Fibroblast of the aortic adventitia (primary cell): Measurements from ENCODE around the gene GOT1. TPM values are rescaled to one million over a fixed set of nuclear protein-coding genes. Genes with fewer than 3 reads are reported as not detected.

Experiments used
- DNase-seq: peaks from one replicate; pipeline ENCODE4 v3.0.0-alpha.2; 2010; ENCODE audit warnings: low read depth
- H3K4me3 ChIP-seq: 2 replicates; pipeline ENCODE4 v1.5.1; 2011; ENCODE audit warnings: low read depth, mild to moderate bottlenecking, control low read depth, low read length, moderate library complexity
- total RNA-seq: library from RNA; depleted of rRNA; stranded (reverse); fragments of >200 nt; gene quantifications from 2 replicates; pipeline ENCODE4 v1.2.3, GENCODE V29; 2012; ENCODE audit warnings: low replicate concordance
- TF ChIP-seq, protein P1 (sequence below): IDR thresholded peaks from 2 replicates; pipeline ENCODE4 v1.5.1; 2011; ENCODE audit warnings: mild to moderate bottlenecking, low read length, control low read depth, inconsistent platforms; ENCODE audit not compliant: insufficient read depth

Gene GOT1
- total RNA-seq, 1 donor = 33.7 TPM

- DNase-seq = no peak
- TF ChIP-seq, protein P1, sequence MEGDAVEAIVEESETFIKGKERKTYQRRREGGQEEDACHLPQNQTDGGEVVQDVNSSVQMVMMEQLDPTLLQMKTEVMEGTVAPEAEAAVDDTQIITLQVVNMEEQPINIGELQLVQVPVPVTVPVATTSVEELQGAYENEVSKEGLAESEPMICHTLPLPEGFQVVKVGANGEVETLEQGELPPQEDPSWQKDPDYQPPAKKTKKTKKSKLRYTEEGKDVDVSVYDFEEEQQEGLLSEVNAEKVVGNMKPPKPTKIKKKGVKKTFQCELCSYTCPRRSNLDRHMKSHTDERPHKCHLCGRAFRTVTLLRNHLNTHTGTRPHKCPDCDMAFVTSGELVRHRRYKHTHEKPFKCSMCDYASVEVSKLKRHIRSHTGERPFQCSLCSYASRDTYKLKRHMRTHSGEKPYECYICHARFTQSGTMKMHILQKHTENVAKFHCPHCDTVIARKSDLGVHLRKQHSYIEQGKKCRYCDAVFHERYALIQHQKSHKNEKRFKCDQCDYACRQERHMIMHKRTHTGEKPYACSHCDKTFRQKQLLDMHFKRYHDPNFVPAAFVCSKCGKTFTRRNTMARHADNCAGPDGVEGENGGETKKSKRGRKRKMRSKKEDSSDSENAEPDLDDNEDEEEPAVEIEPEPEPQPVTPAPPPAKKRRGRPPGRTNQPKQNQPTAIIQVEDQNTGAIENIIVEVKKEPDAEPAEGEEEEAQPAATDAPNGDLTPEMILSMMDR = no peak
Observed at GRCh38 chr10:99394761-99395386, 35.5 kb downstream of the GOT1 start.

DNA sequence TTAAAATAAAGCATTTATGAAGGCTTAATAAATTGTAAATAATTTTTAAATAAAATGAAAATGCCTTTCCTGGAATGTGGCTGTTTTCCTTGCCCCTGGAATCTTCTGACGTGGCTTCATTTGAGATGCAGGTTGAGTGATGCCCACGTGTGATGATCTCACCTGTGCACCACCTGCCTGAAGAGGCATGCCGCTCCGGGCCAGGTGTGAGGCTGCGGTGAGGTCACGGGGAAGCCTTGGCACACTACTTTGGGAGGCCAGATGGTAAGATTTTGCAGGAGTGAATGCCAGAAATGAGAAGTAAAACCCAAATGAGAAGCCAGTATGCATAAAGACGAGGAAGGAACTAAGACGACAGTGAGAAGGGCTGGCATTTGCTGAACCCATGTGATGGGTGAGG, 36.2 kb downstream of the GOT1 start:
- H3K4me3 ChIP-seq = no peak overlapping the region
- DNase-seq = no peak
- TF ChIP-seq, protein P1 = no peak

More at GRCh38 chr10:99394761-99395386, 35.5 kb downstream of the GOT1 start:
- no peak overlapping the region for H3K4me3 ChIP-seq

DNA sequence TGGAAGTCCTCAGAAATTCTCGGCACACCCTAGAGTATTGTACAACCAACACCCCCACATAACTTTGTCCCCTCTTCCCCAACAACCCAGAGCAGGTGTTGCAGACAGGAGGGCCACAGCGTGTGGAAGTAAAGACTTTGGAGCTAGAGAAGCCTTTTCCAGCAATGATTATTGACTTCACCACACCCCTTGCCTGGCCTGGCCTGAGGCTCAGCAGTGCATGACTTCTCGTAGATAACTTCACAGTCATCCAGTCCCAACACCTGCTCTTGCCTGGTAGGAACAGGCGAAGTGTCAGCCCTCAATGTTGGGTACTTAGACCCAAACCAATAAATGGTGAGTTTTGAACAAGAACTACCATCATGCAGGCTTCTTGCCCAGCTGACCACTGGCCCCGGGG, 36.7 kb downstream of the GOT1 start:
- TF ChIP-seq, protein P1 = no peak
- no peak overlapping the region for H3K4me3 ChIP-seq
- DNase-seq = no peak

GRCh38 chr10:99393036-99393435, 37.4 kb downstream of the GOT1 start:
- no peak overlapping the region for H3K4me3 ChIP-seq
- TF ChIP-seq, protein P1 = no peak
- DNase-seq = peak; percentile 17

DNA sequence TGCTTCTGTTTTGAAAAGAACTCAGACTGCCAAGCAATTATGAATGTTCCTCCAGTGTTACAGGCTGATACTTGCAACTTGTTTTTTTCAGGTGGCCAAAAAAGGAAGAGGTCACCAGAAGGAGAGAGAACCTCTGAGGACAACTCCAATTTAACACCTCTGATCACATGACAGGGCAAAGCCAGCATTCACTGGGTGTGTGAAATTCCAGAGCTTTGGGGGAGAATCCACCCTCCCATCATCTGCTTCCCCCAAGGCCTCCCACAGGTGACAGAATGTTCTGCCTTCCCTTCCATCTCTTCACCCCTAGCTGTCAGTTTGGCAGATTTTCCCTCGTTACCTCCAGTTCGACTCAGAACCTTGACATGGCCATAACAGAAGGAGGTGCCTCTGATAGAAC, 39.1 kb downstream of the GOT1 start:
- TF ChIP-seq, protein P1 = no peak
- H3K4me3 ChIP-seq = no peak overlapping the region
- DNase-seq = no peak

- DNase-seq = no peak
- no peak overlapping the region for H3K4me3 ChIP-seq
- TF ChIP-seq, protein P1 = no peak
Observed at GRCh38 chr10:99389729-99390480, 40.5 kb downstream of the GOT1 start.
